NCI-H2081 treated with DMSO at 0.1 percent for 48 hours (cell line): ENCODE results near the gene KRTAP6-2.

Experiments used
- DNase-seq: peaks from one replicate; lab custom pipeline; 2025; lab: John Stamatoyannopoulos, UW

KRTAP6-2 gene

DNA sequence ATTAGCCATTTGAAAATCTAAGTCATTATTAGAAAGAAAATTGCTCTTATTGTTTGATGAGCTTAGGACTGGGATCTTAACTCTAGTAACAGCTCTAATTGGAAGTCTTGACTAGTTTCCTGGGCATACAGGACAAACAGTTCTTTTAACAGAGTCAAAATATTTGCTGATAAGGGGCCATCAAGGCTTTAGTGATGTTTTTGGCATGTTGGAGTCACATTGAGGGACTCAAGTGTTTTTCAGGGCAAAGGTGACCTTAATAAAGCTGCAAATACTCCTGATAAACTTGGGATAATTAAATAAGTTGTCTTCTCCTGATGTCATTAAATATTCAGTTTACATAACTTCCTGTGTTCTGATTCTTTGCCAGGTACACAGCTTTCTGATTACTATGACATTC, 31.1 kb downstream of the KRTAP6-2 start:
- no peak for DNase-seq

GRCh38 chr21:30563630-30564029, 35.1 kb downstream of the KRTAP6-2 start:
- DNase-seq, result no peak

GRCh38 chr21:30563072-30563471, 35.6 kb downstream of the KRTAP6-2 start:
- DNase-seq, result no peak

GRCh38 chr21:30561957-30562356, 36.7 kb downstream of the KRTAP6-2 start:
- no peak for DNase-seq

DNA sequence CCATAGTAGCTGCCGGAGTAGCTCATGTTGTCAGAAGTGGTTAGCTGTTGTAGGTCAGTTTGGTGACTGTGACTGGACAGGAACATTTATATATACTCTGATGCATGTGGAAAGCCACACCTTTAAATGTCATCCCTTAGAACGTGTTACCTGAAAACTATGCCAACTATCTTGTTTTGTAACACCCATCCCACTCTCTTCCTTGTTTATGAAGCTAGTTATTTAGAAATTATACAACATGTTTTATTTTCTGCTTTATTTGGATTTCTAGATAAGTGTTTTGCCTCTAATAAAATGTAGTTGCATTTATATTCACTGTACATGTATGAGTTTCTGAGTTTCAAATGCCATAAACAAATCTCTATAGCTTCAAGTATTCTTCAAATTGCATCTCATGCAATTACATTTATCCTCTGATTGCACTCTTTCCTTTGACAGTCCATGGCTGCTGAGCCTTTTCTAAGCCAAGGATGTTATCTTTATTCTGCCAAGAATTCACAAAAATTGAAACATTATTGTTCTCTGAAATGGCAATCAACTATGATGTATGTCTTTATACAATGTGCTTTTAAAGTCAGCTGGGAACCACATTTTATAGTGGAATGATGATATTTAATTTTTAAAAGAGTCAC, 37.3 kb downstream of the KRTAP6-2 start, which contains the start of gene KRTAP19-7:
Gene KRTAP19-7 (minus strand): TSS at position 51 of the 632 bp plus-strand sequence. CDS start 25 bp downstream, at position 26.
- no peak for DNase-seq

DNA sequence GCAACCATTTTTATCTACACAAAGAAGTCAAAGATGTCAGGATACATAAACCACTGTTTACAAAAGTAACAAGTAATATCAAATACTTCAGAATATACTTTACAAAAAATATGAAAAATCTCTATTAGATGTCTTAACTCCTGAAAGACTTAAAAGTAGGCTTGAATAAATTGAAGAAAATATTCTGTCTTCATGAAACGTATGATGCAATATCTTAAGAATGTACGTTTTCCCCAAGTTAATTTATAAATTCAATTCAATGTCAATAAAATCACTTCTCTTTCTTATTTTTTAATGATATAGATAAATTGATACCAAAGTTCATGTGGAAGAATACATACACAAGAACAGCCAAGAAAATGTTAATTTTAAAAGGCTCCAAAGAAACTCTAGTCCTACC, 43.6 kb downstream of the KRTAP6-2 start:
- no peak for DNase-seq

DNA sequence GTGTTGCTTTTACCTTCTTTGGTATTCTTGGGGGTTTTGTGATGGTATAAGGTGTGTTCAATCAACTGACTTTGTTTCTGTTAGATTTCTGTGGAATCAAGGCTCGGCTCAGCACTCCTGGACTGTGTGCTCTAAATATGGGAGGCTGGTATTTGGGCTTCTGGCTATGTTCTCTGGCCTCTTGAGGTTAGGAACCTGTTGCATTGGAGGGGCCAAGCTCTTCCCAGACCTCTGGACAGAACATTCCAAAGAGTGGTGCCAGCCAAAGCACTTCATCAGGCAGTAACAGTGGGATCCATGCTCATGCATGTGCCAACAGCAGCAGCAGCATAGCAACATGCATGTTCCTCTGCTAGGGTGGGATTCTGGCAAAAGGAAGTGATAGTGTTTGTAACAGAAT, 45.9 kb downstream of the KRTAP6-2 start:
- DNase-seq, result no peak
